ENCODE results near the gene GPR137. TPM values are rescaled to one million over a fixed set of nuclear protein-coding genes. Genes with fewer than 3 reads are reported as not detected.
A peak's percentile ranks its signal among the peaks of the same experiment; 100 is the strongest.

Gene GPR137
- total and polyA plus RNA-seq, 9 of the 15 experiments (the other 6 are each of a cell fraction or from before 2014, with no cell fraction given): 0.32 to 26.7 (median 10.7) TPM

GRCh38 chr11:64305075-64305690, 19.5 kb downstream of the GPR137 start, which contains the start of gene ESRRA (continued):
- TF ChIP-seq U2AF2 (optimal IDR thresholded peaks at IDR 0.05; ENCODE audit: low read depth, low read length): no peak
- TF ChIP-seq RBM39 (optimal IDR thresholded peaks at IDR 0.05; ENCODE audit: low read depth, low read length): no peak
- TF ChIP-seq ZNF431 (CRISPR knock-in tag; IDR thresholded peaks at IDR 0.05): no peak
- TF ChIP-seq SPI1 (IDR thresholded peaks at IDR 0.05; ENCODE audit: borderline replicate concordance, low read depth, low read length): no peak
- TF ChIP-seq TARDBP (IDR thresholded peaks at IDR 0.05): no peak
- TF ChIP-seq PREB (CRISPR knock-in tag; IDR thresholded peaks at IDR 0.05): no peak
- TF ChIP-seq KAT7 (CRISPR knock-in tag; IDR thresholded peaks at IDR 0.05; ENCODE audit: borderline replicate concordance): no peak
- TF ChIP-seq HDAC2 (IDR thresholded peaks at IDR 0.05): no peak
- no peak for TF ChIP-seq NCOR1 (IDR thresholded peaks at IDR 0.05)
- TF ChIP-seq MEF2A (IDR thresholded peaks at IDR 0.05; ENCODE audit: control insufficient read depth, low read depth, low read length): no peak
- no peak for TF ChIP-seq NR2F6 (CRISPR knock-in tag; IDR thresholded peaks at IDR 0.05)
- TF ChIP-seq EWSR1 (IDR thresholded peaks at IDR 0.05; ENCODE audit: borderline replicate concordance, low read depth, partially characterized antibody): no peak
- no peak for TF ChIP-seq BMI1 (IDR thresholded peaks at IDR 0.05; ENCODE audit: low read length)
- no peak for TF ChIP-seq TCFL5 (CRISPR knock-in tag; conservative IDR thresholded peaks at IDR 0.05)
- TF ChIP-seq RBM25 (IDR thresholded peaks at IDR 0.05; ENCODE audit: low read depth, low read length, severe bottlenecking): no peak
- TF ChIP-seq C11orf30 (IDR thresholded peaks at IDR 0.05; ENCODE audit: low read depth): no peak
- TF ChIP-seq NRF1 (conservative IDR thresholded peaks at IDR 0.05 in 1 of 2, IDR thresholded peaks at IDR 0.05 in 1 of 2): peak; percentile 98
- no peak for TF ChIP-seq WHSC1 (IDR thresholded peaks at IDR 0.05; ENCODE audit: low read length)
- no peak for TF ChIP-seq KDM4B (IDR thresholded peaks at IDR 0.05; ENCODE audit: borderline replicate concordance in 2 of 2, low read depth in 1 of 2)
- TF ChIP-seq PHB (CRISPR knock-in tag; IDR thresholded peaks at IDR 0.05): no peak
- no peak for TF ChIP-seq DIDO1 (tag; IDR thresholded peaks at IDR 0.05; ENCODE audit: low read depth)
- no peak for TF ChIP-seq ATF2 (CRISPR knock-in tag; IDR thresholded peaks at IDR 0.05)
- no peak for TF ChIP-seq ZNF174 (CRISPR knock-in tag; IDR thresholded peaks at IDR 0.05)
